Activated B cell treated with CpG ODN at 0.5 μM for 24 hours (primary cell): ENCODE data around the gene EPB41L3. TPM values are rescaled to one million over a fixed set of nuclear protein-coding genes. Genes with fewer than 3 reads are reported as not detected.

ENCODE experiments used
- ATAC-seq: fragments of 200-7000 bp; cut with Tn5 transposase; one replicate; pipeline ENCODE4 v1.10.0; 2021; ENCODE audit warnings: low read depth, mild to moderate bottlenecking, moderate library complexity
- CTCF ChIA-PET: fragments of 350-600 bp; sonication (Branson Sonifier 250); formaldehyde crosslinking; loops from one replicate; lab custom pipeline; 2021; ENCODE audit warnings: antibody characterized with exemption; lab: Charles Lee
- POLR2A ChIA-PET: fragments of 350-600 bp; sonication (Branson Sonifier 250); formaldehyde crosslinking; loops from one replicate; lab custom pipeline; 2021; ENCODE audit warnings: antibody characterized with exemption; lab: Charles Lee
- DNase-seq: peaks from one replicate; pipeline ENCODE4 v3.0.0; 2022
- H3K27ac Mint-ChIP-seq: one replicate; pipeline ENCODE4 v1.8.0; 2020; ENCODE audit warnings: mixed read lengths
- H3K27me3 Mint-ChIP-seq: one replicate; pipeline ENCODE4 v1.8.0; 2021; ENCODE audit warnings: mixed read lengths
- H3K36me3 Mint-ChIP-seq: one replicate; pipeline ENCODE4 v1.8.0; 2021; ENCODE audit warnings: low read depth, mixed read lengths
- H3K4me1 Mint-ChIP-seq: one replicate; pipeline ENCODE4 v1.8.0; 2021; ENCODE audit warnings: mixed read lengths
- H3K4me3 Mint-ChIP-seq: one replicate; pipeline ENCODE4 v1.8.0; 2020; ENCODE audit warnings: mild to moderate bottlenecking, mixed read lengths
- H3K9me3 Mint-ChIP-seq: one replicate; pipeline ENCODE4 v1.8.0; 2020; ENCODE audit warnings: mixed read lengths
- intact Hi-C: fragments of 100-400 bp; cut with micrococcal nuclease; formaldehyde crosslinking; loops from one replicate; pipeline ENCODE4 v1.15.1; 2024
- total RNA-seq: library from RNA; stranded (reverse); gene quantifications from 2 replicates; pipeline ENCODE4 v1.2.3, GENCODE V29; 2022
- TF ChIP-seq, protein P1 (sequence below): fragments of 200-600 bp; IDR thresholded peaks from one replicate; pipeline ENCODE4 v1.8.0; 2022; ENCODE audit warnings: antibody characterized with exemption, mild to moderate bottlenecking

EPB41L3 gene
- total RNA-seq, 1 donor from 2014 or later, result 0.73 TPM

GRCh38 chr18:5380586-5380985, 163.2 kb downstream of the EPB41L3 start:
- H3K36me3 Mint-ChIP-seq, result no peaks in the 10 kb centered on the region
- H3K4me1 Mint-ChIP-seq, result no peaks in the 10 kb centered on the region
- intact Hi-C loops, result no loop called here
- no peak for ATAC-seq
- H3K27me3 Mint-ChIP-seq, result no peaks in the 10 kb centered on the region
- H3K9me3 Mint-ChIP-seq, result no peaks in the 10 kb centered on the region
- H3K27ac Mint-ChIP-seq, result no peak overlapping the region
- TF ChIP-seq, protein P1, sequence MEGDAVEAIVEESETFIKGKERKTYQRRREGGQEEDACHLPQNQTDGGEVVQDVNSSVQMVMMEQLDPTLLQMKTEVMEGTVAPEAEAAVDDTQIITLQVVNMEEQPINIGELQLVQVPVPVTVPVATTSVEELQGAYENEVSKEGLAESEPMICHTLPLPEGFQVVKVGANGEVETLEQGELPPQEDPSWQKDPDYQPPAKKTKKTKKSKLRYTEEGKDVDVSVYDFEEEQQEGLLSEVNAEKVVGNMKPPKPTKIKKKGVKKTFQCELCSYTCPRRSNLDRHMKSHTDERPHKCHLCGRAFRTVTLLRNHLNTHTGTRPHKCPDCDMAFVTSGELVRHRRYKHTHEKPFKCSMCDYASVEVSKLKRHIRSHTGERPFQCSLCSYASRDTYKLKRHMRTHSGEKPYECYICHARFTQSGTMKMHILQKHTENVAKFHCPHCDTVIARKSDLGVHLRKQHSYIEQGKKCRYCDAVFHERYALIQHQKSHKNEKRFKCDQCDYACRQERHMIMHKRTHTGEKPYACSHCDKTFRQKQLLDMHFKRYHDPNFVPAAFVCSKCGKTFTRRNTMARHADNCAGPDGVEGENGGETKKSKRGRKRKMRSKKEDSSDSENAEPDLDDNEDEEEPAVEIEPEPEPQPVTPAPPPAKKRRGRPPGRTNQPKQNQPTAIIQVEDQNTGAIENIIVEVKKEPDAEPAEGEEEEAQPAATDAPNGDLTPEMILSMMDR, result no peak
- POLR2A ChIA-PET, result no interaction called here
- H3K4me3 Mint-ChIP-seq, result no peak overlapping the region
- CTCF ChIA-PET, result no interaction called here
- DNase-seq, result no peak

- POLR2A ChIA-PET, result no interaction called here
These were observed 166.8 kb downstream of the EPB41L3 start for GRCh38 chr18:5376986-5377385.

DNA sequence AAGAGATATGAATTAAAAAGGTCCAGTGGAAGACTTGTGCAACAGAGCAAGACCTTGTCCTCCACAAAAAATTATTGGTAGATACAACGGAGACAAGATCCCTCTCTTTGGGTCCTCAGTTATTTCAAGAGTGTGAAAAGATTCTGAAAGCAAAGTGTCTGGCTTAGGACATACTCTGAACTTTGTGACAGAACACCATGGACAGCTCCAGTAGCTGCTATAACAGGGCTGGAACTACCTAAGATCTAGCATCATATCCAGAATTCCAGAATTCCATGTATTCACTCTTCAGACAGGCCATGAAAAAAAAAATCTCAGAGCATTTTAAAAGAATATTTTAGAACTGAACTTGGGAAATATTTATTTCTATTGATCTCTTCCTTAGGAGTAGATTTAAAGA, 173.5 kb downstream of the EPB41L3 start:
- H3K4me1 Mint-ChIP-seq, result no peaks in the 10 kb centered on the region
- no peaks in the 10 kb centered on the region for H3K9me3 Mint-ChIP-seq
- H3K27ac Mint-ChIP-seq, result no peak overlapping the region
- TF ChIP-seq, protein P1, result no peak
- POLR2A ChIA-PET, result no interaction called here
- peaks cover 12% of the 10 kb centered on the region for H3K27me3 Mint-ChIP-seq
- no peaks in the 10 kb centered on the region for H3K36me3 Mint-ChIP-seq
- intact Hi-C loops, result no loop called here
- CTCF ChIA-PET, result no interaction called here
- ATAC-seq (no peak), DNase-seq (no peak)
- H3K4me3 Mint-ChIP-seq, result no peak overlapping the region

More at GRCh38 chr18:5376986-5377385, 166.8 kb downstream of the EPB41L3 start:
- no peaks in the 10 kb centered on the region for H3K36me3 Mint-ChIP-seq
- H3K4me1 Mint-ChIP-seq, result no peaks in the 10 kb centered on the region
- DNase-seq (no peak), ATAC-seq (no peak)
- no peak overlapping the region for H3K4me3 Mint-ChIP-seq
- intact Hi-C loops, result no loop called here
- peaks cover 4% of the 10 kb centered on the region for H3K27me3 Mint-ChIP-seq
- no peak overlapping the region for H3K27ac Mint-ChIP-seq
- TF ChIP-seq, protein P1, result no peak
- CTCF ChIA-PET, result no interaction called here
- no peaks in the 10 kb centered on the region for H3K9me3 Mint-ChIP-seq

GRCh38 chr18:5369513-5369912, 174.3 kb downstream of the EPB41L3 start:
- H3K9me3 Mint-ChIP-seq, result no peaks in the 10 kb centered on the region
- intact Hi-C loops, result no loop called here
- no peak overlapping the region for H3K4me3 Mint-ChIP-seq
- no peak for ATAC-seq
- POLR2A ChIA-PET, result no interaction called here
- no peak for DNase-seq
- TF ChIP-seq, protein P1, result no peak
- no peaks in the 10 kb centered on the region for H3K36me3 Mint-ChIP-seq
- CTCF ChIA-PET, result no interaction called here
- H3K27me3 Mint-ChIP-seq, result peaks cover 12% of the 10 kb centered on the region
- no peak overlapping the region for H3K27ac Mint-ChIP-seq
- no peaks in the 10 kb centered on the region for H3K4me1 Mint-ChIP-seq

GRCh38 chr18:5365443-5365842, 178.4 kb downstream of the EPB41L3 start:
- DNase-seq (no peak), ATAC-seq (no peak)
- Mint-ChIP-seq H3K36me3 (no peaks in the 10 kb centered on the region), H3K4me1 (no peaks in the 10 kb centered on the region), H3K4me3 (no peak overlapping the region), H3K27ac (no peak overlapping the region), H3K9me3 (no peaks in the 10 kb centered on the region), H3K27me3 (peaks cover 11% of the 10 kb centered on the region)
- TF ChIP-seq, protein P1, result no peak
- intact Hi-C loops, result no loop called here
- ChIA-PET CTCF (no interaction called here), POLR2A (no interaction called here)
